GM12872 (cell line): ENCODE results near the gene FAT2.

ENCODE experiments used
- CTCF ChIP-seq: IDR thresholded peaks from 3 replicates; pipeline ENCODE4 v1.5.1; 2011; ENCODE audit warnings: low read depth, mild to moderate bottlenecking, low read length, moderate library complexity; ENCODE audit not compliant: insufficient read depth

FAT2 gene

GRCh38 chr5:151631941-151632340 is 40.8 kb upstream of the FAT2 start:
- TF ChIP-seq CTCF: no peak

- no peak for TF ChIP-seq CTCF
Observed at GRCh38 chr5:151630088-151630487, 39.0 kb upstream of the FAT2 start.

- no peak for TF ChIP-seq CTCF
Observed at GRCh38 chr5:151628112-151628823, 37.1 kb upstream of the FAT2 start.

GRCh38 chr5:151627650-151628049 is 36.5 kb upstream of the FAT2 start:
- TF ChIP-seq CTCF: no peak

GRCh38 chr5:151625285-151625684 is 34.2 kb upstream of the FAT2 start:
- no peak for TF ChIP-seq CTCF

GRCh38 chr5:151624476-151624875 is 33.3 kb upstream of the FAT2 start:
- TF ChIP-seq CTCF: no peak

GRCh38 chr5:151622367-151623088 is 31.4 kb upstream of the FAT2 start:
- no peak for TF ChIP-seq CTCF
